ENCODE measurements around the gene SMTN.

SMTN gene

GRCh38 chr22:31119026-31119717 is 38.1 kb downstream of the SMTN start:
- no peak for TF ChIP-seq NFIC (IDR thresholded peaks at IDR 0.05)
- TF ChIP-seq ZBTB7A (IDR thresholded peaks at IDR 0.05; ENCODE audit: low read depth) = no peak
- TF ChIP-seq EGR1 (IDR thresholded peaks at IDR 0.05) = no peak
- no peak for TF ChIP-seq FOXM1 (IDR thresholded peaks at IDR 0.05; ENCODE audit: borderline replicate concordance, low read depth)
- no peak for TF ChIP-seq TAF1 (IDR thresholded peaks at IDR 0.05; ENCODE audit: low read depth)
- TF ChIP-seq CREB1 (IDR thresholded peaks at IDR 0.05; ENCODE audit: low read depth) = no peak
- TF ChIP-seq MAX (IDR thresholded peaks at IDR 0.05) = no peak
- TF ChIP-seq REST (IDR thresholded peaks at IDR 0.05; ENCODE audit: low read depth) = no peak
- no peak for TF ChIP-seq YY1 (IDR thresholded peaks at IDR 0.05; ENCODE audit: low read depth)

GRCh38 chr22:31120230-31120629 is 39.1 kb downstream of the SMTN start:
- no peak for TF ChIP-seq MAX (IDR thresholded peaks at IDR 0.05)
- TF ChIP-seq CEBPB (IDR thresholded peaks at IDR 0.05) = no peak
- TF ChIP-seq TAF1 (IDR thresholded peaks at IDR 0.05; ENCODE audit: low read depth) = no peak
- no peak for TF ChIP-seq YY1 (IDR thresholded peaks at IDR 0.05; ENCODE audit: low read depth)
- no peak for TF ChIP-seq TEAD4 (IDR thresholded peaks at IDR 0.05)
- TF ChIP-seq RAD21 (IDR thresholded peaks at IDR 0.05; ENCODE audit: low read depth) = no peak
- TF ChIP-seq NFIC (IDR thresholded peaks at IDR 0.05) = no peak
- no peak for TF ChIP-seq FOXM1 (IDR thresholded peaks at IDR 0.05; ENCODE audit: borderline replicate concordance, low read depth)
- TF ChIP-seq ZBTB7A (IDR thresholded peaks at IDR 0.05; ENCODE audit: low read depth) = no peak
- no peak for TF ChIP-seq CREB1 (IDR thresholded peaks at IDR 0.05; ENCODE audit: low read depth)
- no peak for TF ChIP-seq REST (IDR thresholded peaks at IDR 0.05; ENCODE audit: low read depth)
- no peak for TF ChIP-seq EGR1 (IDR thresholded peaks at IDR 0.05)
- TF ChIP-seq USF1 (IDR thresholded peaks at IDR 0.05) = no peak
- no peak for TF ChIP-seq TCF12 (IDR thresholded peaks at IDR 0.05; ENCODE audit: low read depth)
- TF ChIP-seq EP300 (IDR thresholded peaks at IDR 0.05; ENCODE audit: borderline replicate concordance) = no peak

- TF ChIP-seq FOXM1 (IDR thresholded peaks at IDR 0.05; ENCODE audit: borderline replicate concordance, low read depth) (no peak), REST (IDR thresholded peaks at IDR 0.05; ENCODE audit: low read depth) (no peak), EGR1 (IDR thresholded peaks at IDR 0.05) (no peak), EP300 (IDR thresholded peaks at IDR 0.05; ENCODE audit: borderline replicate concordance) (no peak), ZBTB7A (IDR thresholded peaks at IDR 0.05; ENCODE audit: low read depth) (no peak)
Observed at GRCh38 chr22:31120642-31121041, 39.5 kb downstream of the SMTN start.

GRCh38 chr22:31121403-31121802 is 40.3 kb downstream of the SMTN start:
- TF ChIP-seq TCF12 (IDR thresholded peaks at IDR 0.05; ENCODE audit: low read depth) = no peak
- no peak for TF ChIP-seq USF1 (IDR thresholded peaks at IDR 0.05)

- no peak for TF ChIP-seq CREB1 (IDR thresholded peaks at IDR 0.05; ENCODE audit: low read depth)
- TF ChIP-seq NFIC (IDR thresholded peaks at IDR 0.05) = no peak
- TF ChIP-seq TEAD4 (IDR thresholded peaks at IDR 0.05) = no peak
- TF ChIP-seq TCF12 (IDR thresholded peaks at IDR 0.05; ENCODE audit: low read depth) = no peak
- no peak for TF ChIP-seq MAX (IDR thresholded peaks at IDR 0.05)
- no peak for TF ChIP-seq REST (IDR thresholded peaks at IDR 0.05; ENCODE audit: low read depth)
- no peak for TF ChIP-seq RAD21 (IDR thresholded peaks at IDR 0.05; ENCODE audit: low read depth)
Observed at GRCh38 chr22:31122196-31122531, 41.0 kb downstream of the SMTN start.

All from Ishikawa (cell line).